PC-9 (cell line): ENCODE data around the gene CA12. TPM values are rescaled to one million over a fixed set of nuclear protein-coding genes. Genes with fewer than 3 reads are reported as not detected.

Experiments used
- BruUV-seq: library from RNA; stranded (reverse); fragments of 400-500 nt; replicated peaks from 2 replicates; lab custom pipeline; 2021; lab: Mats Ljungman, UMichigan
- CTCF ChIA-PET: fragments of 300-600 bp; sonication (Branson Sonifier 250); formaldehyde crosslinking; loops from one replicate; lab custom pipeline; 2022; ENCODE audit warnings: antibody characterized with exemption; lab: Charles Lee
- POLR2A ChIA-PET: fragments of 300-600 bp; sonication (Branson Sonifier 250); formaldehyde crosslinking; loops from one replicate; lab custom pipeline; 2022; ENCODE audit warnings: antibody characterized with exemption; ENCODE audit not compliant: unreplicated experiment; lab: Charles Lee
- DNase-seq, 2 experiments: peaks; one replicate each; pipeline versions ENCODE4 v3.0.0 to v3.0.0-alpha.2; 2015 to 2022; ENCODE audit warnings: mixed read lengths in 1 of 2
- H2AFZ ChIP-seq: fragments of 200-600 bp; sonication (generic); 2 replicates; pipeline ENCODE4 v1.8.1; 2017; ENCODE audit warnings: antibody characterized with exemption
- H3F3A ChIP-seq: fragments of 200-600 bp; sonication (generic); 2 replicates; pipeline ENCODE4 v1.8.1; 2017; ENCODE audit warnings: antibody characterized with exemption, mild to moderate bottlenecking, low read depth; ENCODE audit not compliant: insufficient read depth
- H3K27ac ChIP-seq: fragments of 200-600 bp; sonication (generic); 2 replicates; pipeline ENCODE4 v1.6.1; 2016; ENCODE audit warnings: mixed run types
- H3K27me3 ChIP-seq: fragments of 200-600 bp; sonication (generic); 2 replicates; pipeline ENCODE4 v1.6.1; 2016; ENCODE audit warnings: low read depth, mixed run types; ENCODE audit not compliant: insufficient read depth
- H3K36me3 ChIP-seq: fragments of 200-600 bp; sonication (generic); 2 replicates; pipeline ENCODE4 v1.6.1; 2016; ENCODE audit warnings: low read depth, mixed run types
- H3K4me1 ChIP-seq: fragments of 200-600 bp; sonication (generic); replicated peaks from 2 replicates; pipeline ENCODE4 v1.6.1; 2016; ENCODE audit warnings: mixed run types; ENCODE audit not compliant: insufficient read depth
- H3K4me2 ChIP-seq: fragments of 200-600 bp; sonication (generic); 2 replicates; pipeline ENCODE4 v1.6.1; 2017; ENCODE audit warnings: mixed run types
- H3K4me3 ChIP-seq: fragments of 200-600 bp; sonication (generic); 2 replicates; pipeline ENCODE4 v1.6.1; 2016; ENCODE audit warnings: mixed run types
- H3K79me2 ChIP-seq: fragments of 200-600 bp; sonication (generic); 2 replicates; pipeline ENCODE4 v1.6.1; 2017; ENCODE audit warnings: low read depth, mixed run types
- H3K9me2 ChIP-seq: fragments of 200-600 bp; sonication (generic); 2 replicates; pipeline ENCODE4 v1.8.1; 2017; ENCODE audit warnings: mild to moderate bottlenecking; ENCODE audit not compliant: insufficient read depth
- H3K9me3 ChIP-seq: fragments of 200-600 bp; sonication (generic); 2 replicates; pipeline ENCODE4 v1.8.1; 2016; ENCODE audit warnings: low read depth; ENCODE audit not compliant: insufficient read depth
- H4K20me1 ChIP-seq: fragments of 200-600 bp; sonication (generic); 2 replicates; pipeline ENCODE4 v1.8.1; 2017; ENCODE audit not compliant: insufficient read depth
- CTCF ChIP-seq: fragments of 200-600 bp; sonication (generic); conservative IDR thresholded peaks from 2 replicates; pipeline ENCODE4 v1.6.1; 2017; ENCODE audit warnings: mixed run types, antibody characterized with exemption, mild to moderate bottlenecking, moderate library complexity
- EZH2 ChIP-seq: fragments of 200-600 bp; sonication (generic); IDR thresholded peaks from 2 replicates; pipeline ENCODE4 v1.8.0; 2017; ENCODE audit warnings: antibody characterized with exemption, low read depth
- intact Hi-C: fragments of 100-400 bp; cut with micrococcal nuclease; formaldehyde crosslinking; loops from one replicate; pipeline ENCODE4 v1.10.0; 2022; ENCODE audit not compliant: unreplicated experiment
- total RNA-seq: library from RNA; stranded (reverse); gene quantifications from 2 replicates; pipeline ENCODE4 v1.2.3, GENCODE V29; 2021

CA12 gene
- total RNA-seq, 1 experiment from 2014 or later: 4.6 TPM

GRCh38 chr15:63373330-63373729, 8.3 kb downstream of the CA12 start:
- Histone ChIP-seq H3K9me3 (no peaks in the 10 kb centered on the region), H2AFZ (no peak overlapping the region), H3K4me1 (peaks cover 36% of the 10 kb centered on the region), H3K4me3 (no peak overlapping the region), H3K27ac (no peak overlapping the region), H3K9me2 (no peaks in the 10 kb centered on the region), H3K27me3 (no peaks in the 10 kb centered on the region), H4K20me1 (no peaks in the 10 kb centered on the region), H3K79me2 (no peaks in the 10 kb centered on the region), H3K4me2 (no peak overlapping the region), H3K36me3 (no peaks in the 10 kb centered on the region), H3F3A (peaks cover 16% of the 10 kb centered on the region; the same call in 1 of the 2 replicates)
- ChIA-PET POLR2A (interaction anchor here (0.6 kb wide), 2 partner anchors 68 to 1559 kb away, joined by 3 to 7 read pairs; no protein-coding TSS in a partner anchor), CTCF (no interaction called here)
- TF ChIP-seq EZH2 (no peak), CTCF (no peak)
- intact Hi-C loops: no loop called here
- BruUV-seq: TSS peak; percentile 75
- no peak for DNase-seq

DNA sequence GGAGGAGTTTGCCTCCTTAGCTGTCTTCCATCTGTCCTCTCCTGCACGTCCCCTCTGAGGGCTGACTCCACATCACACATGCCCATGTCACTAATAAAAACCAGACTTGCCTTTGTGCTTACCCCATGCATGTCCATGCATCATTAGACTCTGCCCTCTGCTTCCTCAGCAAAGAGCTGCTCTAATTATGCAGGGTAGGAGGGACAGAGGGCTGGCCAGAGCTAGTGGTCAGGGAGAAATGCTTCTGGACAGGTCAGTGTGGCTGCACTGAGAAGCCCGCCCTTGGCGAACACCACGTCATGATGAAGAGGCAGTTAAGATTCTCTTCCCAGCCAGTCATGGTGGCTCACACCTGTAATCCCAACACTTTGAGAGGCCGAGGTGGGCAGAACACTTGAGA, 8.9 kb downstream of the CA12 start:
- no peaks in the 10 kb centered on the region for H3K36me3 ChIP-seq
- H2AFZ ChIP-seq: no peak overlapping the region
- no peak for TF ChIP-seq EZH2
- no peak for TF ChIP-seq CTCF
- peaks cover 41% of the 10 kb centered on the region for H3K4me1 ChIP-seq
- no peaks in the 10 kb centered on the region for H3K9me2 ChIP-seq
- H3K27me3 ChIP-seq: no peaks in the 10 kb centered on the region
- no peaks in the 10 kb centered on the region for H3K9me3 ChIP-seq
- no peaks in the 10 kb centered on the region for H3K79me2 ChIP-seq
- POLR2A ChIA-PET: interaction anchor here (0.6 kb wide), 2 partner anchors 68 to 1559 kb away, joined by 3 to 7 read pairs; no protein-coding TSS in a partner anchor
- H3F3A ChIP-seq: peaks cover 18% of the 10 kb centered on the region; the same call in 1 of the 2 replicates
- intact Hi-C loops: no loop called here
- CTCF ChIA-PET: interaction anchor here (1.0 kb wide), 1 partner anchor 94 kb away, joined by 3 read pairs; no protein-coding TSS in a partner anchor
- no peak overlapping the region for H3K27ac ChIP-seq
- DNase-seq: peak in 1 of 2 experiments; percentile 60
- H3K4me2 ChIP-seq: no peak overlapping the region; the same call in 1 of the 2 replicates
- no TSS peak for BruUV-seq
- no peak overlapping the region for H3K4me3 ChIP-seq
- no peaks in the 10 kb centered on the region for H4K20me1 ChIP-seq

DNA sequence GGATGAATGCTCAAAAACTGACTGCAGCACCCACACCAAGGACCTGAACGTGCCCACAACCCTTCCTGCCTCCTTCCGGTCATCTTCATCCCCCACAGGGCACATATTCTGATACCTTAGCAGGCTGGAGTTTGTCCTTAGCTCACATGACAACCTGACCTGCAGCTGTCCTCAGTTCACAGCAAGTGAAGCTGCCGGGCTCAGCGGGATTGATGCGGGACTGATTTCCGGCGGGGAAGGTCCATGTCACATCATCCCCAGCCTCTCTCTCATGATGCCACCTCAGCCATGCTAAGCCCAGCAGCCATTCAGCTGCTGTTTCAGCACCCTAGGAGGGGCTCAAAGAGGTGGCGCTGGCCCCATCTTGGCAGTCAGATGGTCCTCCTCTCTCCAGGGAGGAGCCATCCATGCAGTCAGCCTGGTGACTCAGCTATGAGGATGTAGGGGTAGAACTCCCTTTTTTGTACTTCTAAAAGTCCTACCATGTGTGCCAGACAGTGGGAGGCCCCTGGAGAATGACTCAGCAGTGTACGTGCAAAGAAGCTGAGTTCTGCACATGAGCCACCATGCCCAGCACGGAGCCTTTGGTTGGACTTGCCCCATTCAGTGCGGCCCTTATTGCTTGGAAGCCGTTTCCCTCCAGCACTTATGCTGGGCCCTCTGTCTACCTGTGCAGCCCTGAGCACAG, 9.5 kb downstream of the CA12 start:
- DNase-seq: peak; percentile 60 to 65
- H2AFZ ChIP-seq: no peak overlapping the region
- H3K36me3 ChIP-seq: no peaks in the 10 kb centered on the region
- no peaks in the 10 kb centered on the region for H3K79me2 ChIP-seq
- TF ChIP-seq EZH2 (no peak), CTCF (no peak)
- no peaks in the 10 kb centered on the region for H4K20me1 ChIP-seq
- no peaks in the 10 kb centered on the region for H3K9me2 ChIP-seq
- peaks cover 47% of the 10 kb centered on the region for H3K4me1 ChIP-seq
- POLR2A ChIA-PET: interaction anchor here (0.5 kb wide), 1 partner anchor 397 kb away, joined by 36 read pairs; no protein-coding TSS in a partner anchor
- H3K9me3 ChIP-seq: no peaks in the 10 kb centered on the region
- H3F3A ChIP-seq: peaks cover 23% of the 10 kb centered on the region; the same call in 1 of the 2 replicates
- H3K4me2 ChIP-seq: no peak overlapping the region; the same call in 1 of the 2 replicates
- H3K27ac ChIP-seq: no peak overlapping the region
- intact Hi-C loops: no loop called here
- CTCF ChIA-PET: interaction anchor here (1.0 kb wide), 1 partner anchor 94 kb away, joined by 3 read pairs; no protein-coding TSS in a partner anchor
- no peaks in the 10 kb centered on the region for H3K27me3 ChIP-seq
- no peak overlapping the region for H3K4me3 ChIP-seq
- BruUV-seq: TSS peak; percentile 63
